HEK293 (cell line): Measurements from ENCODE around the gene ELOVL4.

ENCODE experiments used
- CTCF ChIA-PET: fragments of 350-600 bp; formaldehyde crosslinking; extraction: SDS; loops from one replicate; lab custom pipeline; 2021; ENCODE audit warnings: antibody characterized with exemption; lab: Yijun Ruan, JAX
- POLR2A ChIA-PET: fragments of 300-600 bp; formaldehyde crosslinking; extraction: SDS; loops from one replicate; lab custom pipeline; 2020; ENCODE audit warnings: antibody characterized with exemption, inconsistent platforms; lab: Yijun Ruan, JAX
- H3K27ac ChIP-seq: fragments of 200-500 bp; sonication (Bioruptor generic); 2 replicates; pipeline ENCODE4 v1.5.1; 2014; ENCODE audit warnings: low read depth, low read length, control low read depth, inconsistent platforms; ENCODE audit errors: extremely low read depth
- H3K36me3 ChIP-seq, 2 experiments: fragments of 200-500 bp in 1 of 2; sonication (Bioruptor generic) in 1 of 2; 1 replicate in 1 of 2; 2 replicates in 1 of 2; pipeline ENCODE4 v1.5.1; 2014 to 2017; ENCODE audit warnings: inconsistent platforms in 2 of 2, low read length in 2 of 2; ENCODE audit not compliant: control insufficient read depth in 2 of 2, insufficient read depth in 1 of 2
- H3K4me1 ChIP-seq: fragments of 200-500 bp; sonication (Bioruptor generic); 2 replicates; pipeline ENCODE4 v1.5.1; 2014; ENCODE audit warnings: mild to moderate bottlenecking, low read length, inconsistent platforms; ENCODE audit not compliant: control insufficient read depth, insufficient read depth
- H3K4me3 ChIP-seq: 2 replicates; pipeline ENCODE4 v1.5.1; 2011; ENCODE audit warnings: low read depth, mild to moderate bottlenecking, control low read depth, low read length, moderate library complexity
- H3K9me3 ChIP-seq: fragments of 200-500 bp; sonication (Bioruptor generic); 2 replicates; pipeline ENCODE4 v1.5.1; 2014; ENCODE audit warnings: low read depth, low read length, inconsistent platforms; ENCODE audit not compliant: control insufficient read depth, insufficient read depth
- KLF1 ChIP-seq: fragments of 450-650 bp; formaldehyde crosslinking; IDR thresholded peaks from 2 replicates; pipeline ENCODE4 v1.5.1; 2016; ENCODE audit warnings: missing biosample characterization, missing genetic modification characterization
- TCF7L2 ChIP-seq: IDR thresholded peaks from 2 replicates; pipeline ENCODE4 v1.6.1; 2011; ENCODE audit warnings: low read depth, mild to moderate bottlenecking, inconsistent platforms, low read length, moderate library complexity, borderline replicate concordance
- ZBTB1 ChIP-seq: fragments of 450-650 bp; formaldehyde crosslinking; IDR thresholded peaks from 2 replicates; pipeline ENCODE4 v1.5.1; 2016; ENCODE audit warnings: missing biosample characterization, missing genetic modification characterization
- ZBTB10 ChIP-seq: fragments of 450-650 bp; formaldehyde crosslinking; IDR thresholded peaks from 2 replicates; pipeline ENCODE4 v1.5.1; 2016; ENCODE audit warnings: missing biosample characterization, missing genetic modification characterization
- ZBTB20 ChIP-seq: fragments of 450-650 bp; formaldehyde crosslinking; IDR thresholded peaks from 2 replicates; pipeline ENCODE4 v1.5.1; 2016; ENCODE audit warnings: missing biosample characterization, missing genetic modification characterization
- ZNF114 ChIP-seq: fragments of 450-650 bp; formaldehyde crosslinking; IDR thresholded peaks from 2 replicates; pipeline ENCODE4 v1.5.0; 2017; ENCODE audit warnings: missing biosample characterization, missing genetic modification characterization
- ZNF140 ChIP-seq: fragments of 450-650 bp; formaldehyde crosslinking; IDR thresholded peaks from 2 replicates; pipeline ENCODE4 v1.5.1; 2016; ENCODE audit warnings: missing biosample characterization, missing genetic modification characterization
- ZNF155 ChIP-seq: fragments of 450-650 bp; formaldehyde crosslinking; IDR thresholded peaks from 2 replicates; pipeline ENCODE4 v1.5.1; 2016; ENCODE audit warnings: missing biosample characterization, missing genetic modification characterization
- ZNF214 ChIP-seq: fragments of 450-650 bp; formaldehyde crosslinking; IDR thresholded peaks from 2 replicates; pipeline ENCODE4 v1.5.1; 2017; ENCODE audit warnings: missing biosample characterization, mild to moderate bottlenecking, missing genetic modification characterization, borderline replicate concordance
- ZNF311 ChIP-seq: fragments of 450-650 bp; formaldehyde crosslinking; IDR thresholded peaks from 2 replicates; pipeline ENCODE4 v1.5.1; 2017; ENCODE audit warnings: missing biosample characterization, missing genetic modification characterization, borderline replicate concordance
- ZNF473 ChIP-seq: fragments of 450-650 bp; formaldehyde crosslinking; IDR thresholded peaks from 2 replicates; pipeline ENCODE4 v1.5.1; 2017; ENCODE audit warnings: missing biosample characterization, missing genetic modification characterization
- ZNF529 ChIP-seq: fragments of 450-650 bp; formaldehyde crosslinking; IDR thresholded peaks from 2 replicates; pipeline ENCODE4 v1.5.1; 2017; ENCODE audit warnings: missing genetic modification characterization, missing biosample characterization; ENCODE audit not compliant: insufficient replicate concordance
- ZNF571 ChIP-seq: fragments of 450-650 bp; formaldehyde crosslinking; IDR thresholded peaks from 2 replicates; pipeline ENCODE4 v1.5.0; 2017; ENCODE audit warnings: missing biosample characterization, missing genetic modification characterization
- ZNF791 ChIP-seq: fragments of 450-650 bp; formaldehyde crosslinking; IDR thresholded peaks from 2 replicates; pipeline ENCODE4 v1.5.1; 2016; ENCODE audit warnings: missing biosample characterization, missing genetic modification characterization
- TF ChIP-seq, protein P1 (sequence below): fragments of 450-650 bp; formaldehyde crosslinking; IDR thresholded peaks from 2 replicates; pipeline ENCODE4 v1.5.1; 2016; ENCODE audit warnings: missing biosample characterization, missing genetic modification characterization

ELOVL4 gene

DNA sequence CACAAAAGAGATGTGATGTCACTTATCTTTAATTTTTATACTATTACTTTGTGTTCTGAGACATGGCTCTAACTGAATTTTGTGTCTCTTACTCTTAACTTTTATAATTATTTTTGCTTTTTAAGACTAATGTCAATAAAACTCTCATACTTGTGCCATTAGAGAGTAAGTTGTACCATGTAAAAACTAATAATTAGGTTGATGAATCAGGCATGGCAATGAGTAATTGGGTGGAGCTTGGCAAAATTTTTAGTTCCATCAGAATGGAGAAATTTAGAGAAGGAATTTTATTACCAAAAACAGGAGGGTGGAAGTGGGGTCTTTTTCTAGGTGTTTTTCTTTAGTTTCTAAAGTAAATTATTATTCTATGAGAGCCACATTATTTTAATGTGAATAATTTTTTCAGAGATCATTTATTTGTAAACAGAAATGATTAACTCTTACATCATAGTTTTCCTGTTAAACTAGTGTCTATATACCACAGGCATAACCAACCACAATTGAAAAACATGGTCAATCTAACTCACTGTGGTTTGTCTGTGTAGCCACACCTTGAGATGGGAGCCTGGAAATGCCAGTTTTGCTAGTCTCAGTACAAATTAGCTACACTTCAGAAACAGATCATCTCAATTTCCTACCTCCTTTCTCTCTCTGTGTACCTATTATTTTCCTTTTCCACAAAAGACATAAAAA lies 51.8 kb downstream of the ELOVL4 start:
- CTCF ChIA-PET = no interaction called here
- Histone ChIP-seq H3K36me3 (no peaks in the 10 kb centered on the region), H3K9me3 (no peaks in the 10 kb centered on the region), H3K27ac (no peak overlapping the region)
- TF ChIP-seq ZBTB20 (tag by site-specific recombination) = no peak
- TF ChIP-seq ZNF791 (tag by site-specific recombination) = no peak
- no peak for TF ChIP-seq ZNF311 (tag by site-specific recombination)
- TF ChIP-seq, protein P1, sequence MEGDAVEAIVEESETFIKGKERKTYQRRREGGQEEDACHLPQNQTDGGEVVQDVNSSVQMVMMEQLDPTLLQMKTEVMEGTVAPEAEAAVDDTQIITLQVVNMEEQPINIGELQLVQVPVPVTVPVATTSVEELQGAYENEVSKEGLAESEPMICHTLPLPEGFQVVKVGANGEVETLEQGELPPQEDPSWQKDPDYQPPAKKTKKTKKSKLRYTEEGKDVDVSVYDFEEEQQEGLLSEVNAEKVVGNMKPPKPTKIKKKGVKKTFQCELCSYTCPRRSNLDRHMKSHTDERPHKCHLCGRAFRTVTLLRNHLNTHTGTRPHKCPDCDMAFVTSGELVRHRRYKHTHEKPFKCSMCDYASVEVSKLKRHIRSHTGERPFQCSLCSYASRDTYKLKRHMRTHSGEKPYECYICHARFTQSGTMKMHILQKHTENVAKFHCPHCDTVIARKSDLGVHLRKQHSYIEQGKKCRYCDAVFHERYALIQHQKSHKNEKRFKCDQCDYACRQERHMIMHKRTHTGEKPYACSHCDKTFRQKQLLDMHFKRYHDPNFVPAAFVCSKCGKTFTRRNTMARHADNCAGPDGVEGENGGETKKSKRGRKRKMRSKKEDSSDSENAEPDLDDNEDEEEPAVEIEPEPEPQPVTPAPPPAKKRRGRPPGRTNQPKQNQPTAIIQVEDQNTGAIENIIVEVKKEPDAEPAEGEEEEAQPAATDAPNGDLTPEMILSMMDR = no peak
- no peak for TF ChIP-seq ZNF155 (tag by site-specific recombination)
- no peak for TF ChIP-seq ZNF140
- TF ChIP-seq ZBTB1 (tag by site-specific recombination) = no peak
- TF ChIP-seq ZNF114 = no peak
- TF ChIP-seq ZNF214 (tag by site-specific recombination) = no peak
- TF ChIP-seq, all 188 proteins: peak for 0
- POLR2A ChIA-PET = no interaction called here
- Histone ChIP-seq H3K4me3 (no peak overlapping the region), H3K4me1 (no peaks in the 10 kb centered on the region)

GRCh38 chr6:79894939-79895338 lies 52.4 kb downstream of the ELOVL4 start:
- ChIA-PET POLR2A (no interaction called here), CTCF (no interaction called here)
- Histone ChIP-seq H3K36me3 (no peaks in the 10 kb centered on the region), H3K4me1 (no peaks in the 10 kb centered on the region), H3K9me3 (no peaks in the 10 kb centered on the region), H3K4me3 (no peak overlapping the region), H3K27ac (no peak overlapping the region)
- TF ChIP-seq ZNF571 (tag by site-specific recombination) (no peak), ZNF473 (tag by site-specific recombination) (no peak), TCF7L2 (no peak)

GRCh38 chr6:79888587-79888986 lies 58.8 kb downstream of the ELOVL4 start:
- H3K4me3 ChIP-seq = no peak overlapping the region
- ChIA-PET CTCF (interaction anchor here (1.2 to 1.9 kb wide), 2 partner anchors 18 to 110 kb away, joined by 5 to 6 read pairs; no protein-coding TSS in a partner anchor), POLR2A (no interaction called here)

More at GRCh38 chr6:79888587-79888986, 58.8 kb downstream of the ELOVL4 start:
- Histone ChIP-seq H3K27ac (no peak overlapping the region), H3K9me3 (no peaks in the 10 kb centered on the region), H3K4me1 (no peaks in the 10 kb centered on the region), H3K36me3 (no peaks in the 10 kb centered on the region)
- TF ChIP-seq ZNF529 = no peak
- no peak for TF ChIP-seq ZBTB10 (tag by site-specific recombination)
- no peak for TF ChIP-seq KLF1 (tag by site-specific recombination)
